Common myeloid progenitor, CD34-positive (primary cell): ENCODE data around the gene ZNF511.

ENCODE experiments used
- CTCF ChIA-PET: fragments of 350-600 bp; sonication (Branson Sonifier 250); formaldehyde crosslinking; loops from one replicate; lab custom pipeline; 2021; ENCODE audit warnings: antibody characterized with exemption; lab: Charles Lee
- POLR2A ChIA-PET: fragments of 350-600 bp; sonication (Branson Sonifier 250); formaldehyde crosslinking; loops from one replicate; lab custom pipeline; 2021; ENCODE audit warnings: antibody characterized with exemption; lab: Charles Lee
- DNase-seq, 3 donors: peaks; one replicate each; pipeline versions ENCODE4 v3.0.0 to v3.0.0-alpha.2; 2013
- H3K27ac ChIP-seq, 2 experiments: 1 replicate in 1 of 2; 2 replicates in 1 of 2; pipeline ENCODE4 v1.7.0; 2013; ENCODE audit warnings: inconsistent platforms in 2 of 2, low read length in 2 of 2, mild to moderate bottlenecking in 2 of 2, low read depth in 1 of 2, moderate library complexity in 1 of 2; ENCODE audit not compliant: severe bottlenecking in 2 of 2, insufficient read depth in 1 of 2, poor library complexity in 1 of 2
- H3K27me3 ChIP-seq, 5 experiments: replicated peaks in 2 of 5; 1 replicate in 3 of 5; 2 replicates in 2 of 5; pipeline versions ENCODE4 v1.6.1 to v1.7.0; 2013; ENCODE audit warnings: low read length in 4 of 5, mild to moderate bottlenecking in 2 of 5, moderate library complexity in 2 of 5, inconsistent platforms in 1 of 5; ENCODE audit not compliant: insufficient read depth in 5 of 5, control insufficient read depth in 4 of 5
- H3K36me3 ChIP-seq, 4 experiments: 1 replicate in 2 of 4; 2 replicates in 2 of 4; pipeline versions ENCODE4 v1.6.1 to v1.7.0; 2013; ENCODE audit warnings: low read length in 3 of 4, control low read depth in 1 of 4, mild to moderate bottlenecking in 1 of 4; ENCODE audit not compliant: control insufficient read depth in 4 of 4, insufficient read depth in 4 of 4
- H3K4me1 ChIP-seq, 4 experiments: 1 replicate in 3 of 4; 2 replicates in 1 of 4; pipeline versions ENCODE4 v1.6.1 to v1.7.1; 2013; ENCODE audit warnings: low read length in 3 of 4, mild to moderate bottlenecking in 3 of 4, control low read depth in 1 of 4, inconsistent platforms in 1 of 4, moderate library complexity in 1 of 4; ENCODE audit not compliant: control insufficient read depth in 4 of 4, insufficient read depth in 4 of 4; ENCODE audit errors: control extremely low read depth in 1 of 4
- H3K4me3 ChIP-seq, 7 experiments: 1 replicate in 4 of 7; 2 replicates in 3 of 7; pipeline versions ENCODE4 v1.5.1 to v1.7.0; 2013; ENCODE audit warnings: mild to moderate bottlenecking in 7 of 7, low read length in 6 of 7, moderate library complexity in 6 of 7, inconsistent platforms in 2 of 7, low read depth in 2 of 7, control low read depth in 1 of 7; ENCODE audit not compliant: insufficient read depth in 4 of 7, control insufficient read depth in 1 of 7; ENCODE audit errors: extremely low read depth in 1 of 7
- H3K9me3 ChIP-seq, 5 experiments: 1 replicate in 4 of 5; 2 replicates in 1 of 5; pipeline versions ENCODE4 v1.6.1 to v1.7.1; 2013; ENCODE audit warnings: low read length in 4 of 5, mild to moderate bottlenecking in 2 of 5, inconsistent platforms in 1 of 5, low read depth in 1 of 5, moderate library complexity in 1 of 5; ENCODE audit not compliant: control insufficient read depth in 4 of 5, insufficient read depth in 2 of 5; ENCODE audit errors: control extremely low read depth in 1 of 5
- WGBS: methylation state at CpG from one replicate; pipeline ENCODE4 v1.1.5; 2013; ENCODE audit not compliant: insufficient coverage; 5-methylcytosine and 5-hydroxymethylcytosine counted together

The ZNF511 gene

GRCh38 chr10:133297504-133297903 lies 11.2 kb upstream of the ZNF511 start:
- DNase-seq, result no peak
- peaks cover 19 to 91% (median 74%) of the 10 kb centered on the region in 4 experiments for H3K36me3 ChIP-seq
- POLR2A ChIA-PET, result no interaction called here
- H3K27ac ChIP-seq, result no peak overlapping the region
- peaks cover 0 to 7% (median 1%) of the 10 kb centered on the region in 4 experiments for H3K4me1 ChIP-seq
- no peak overlapping the region for H3K4me3 ChIP-seq
- no peaks in the 10 kb centered on the region for H3K9me3 ChIP-seq
- no peaks in the 10 kb centered on the region for H3K27me3 ChIP-seq
- 99% methylated on average over 7 of the region's 10 CpGs for WGBS
- CTCF ChIA-PET, result interaction anchor here (2.3 kb wide), 1 partner anchor 10 kb away, joined by 12 read pairs; no protein-coding TSS in a partner anchor

- CTCF ChIA-PET, result interaction anchor here (1.0 to 2.3 kb wide), 3 partner anchors 9 to 18 kb away, joined by 3 to 12 read pairs (median 4); no protein-coding TSS in a partner anchor
- POLR2A ChIA-PET, result interaction anchor here (1.1 kb wide), 1 partner anchor 20 kb away, joined by 5 read pairs; no protein-coding TSS in a partner anchor
These were observed 10.2 kb upstream of the ZNF511 start for GRCh38 chr10:133298466-133298865.

GRCh38 chr10:133299224-133299623 lies 9.5 kb upstream of the ZNF511 start:
- no peak for DNase-seq
- over 99% methylated on average over 10 of the region's 10 CpGs for WGBS
- ChIA-PET CTCF (interaction anchor here (1.0 to 2.3 kb wide), 4 partner anchors 8 to 40 kb away, joined by 3 to 12 read pairs (median 4); no protein-coding TSS in a partner anchor), POLR2A (no interaction called here)
- Histone ChIP-seq H3K4me3 (no peak overlapping the region), H3K27me3 (no peaks in the 10 kb centered on the region), H3K27ac (no peak overlapping the region), H3K9me3 (no peaks in the 10 kb centered on the region), H3K36me3 (peaks cover 17 to 79% (median 62%) of the 10 kb centered on the region in 4 experiments), H3K4me1 (no peaks in the 10 kb centered on the region)

More at GRCh38 chr10:133298466-133298865, 10.2 kb upstream of the ZNF511 start:
- Histone ChIP-seq H3K36me3 (peaks cover 19 to 84% (median 69%) of the 10 kb centered on the region in 4 experiments), H3K4me1 (no peaks in the 10 kb centered on the region), H3K4me3 (no peak overlapping the region), H3K27me3 (no peaks in the 10 kb centered on the region), H3K9me3 (no peaks in the 10 kb centered on the region), H3K27ac (no peak overlapping the region)
- WGBS, result 98% methylated on average over 13 of the region's 14 CpGs
- no peak for DNase-seq

GRCh38 chr10:133299738-133300137 lies 9.0 kb upstream of the ZNF511 start:
- no peaks in the 10 kb centered on the region for H3K27me3 ChIP-seq
- H3K4me3 ChIP-seq, result no peak overlapping the region
- CTCF ChIA-PET, result interaction anchor here (1.0 to 2.3 kb wide), 4 partner anchors 8 to 41 kb away, joined by 3 to 12 read pairs (median 4); no protein-coding TSS in a partner anchor
- H3K36me3 ChIP-seq, result peaks cover 17 to 74% (median 57%) of the 10 kb centered on the region in 4 experiments
- DNase-seq, result no peak
- POLR2A ChIA-PET, result no interaction called here
- no peaks in the 10 kb centered on the region for H3K4me1 ChIP-seq
- no peak overlapping the region for H3K27ac ChIP-seq
- H3K9me3 ChIP-seq, result no peaks in the 10 kb centered on the region
- 96% methylated on average over 12 of the region's 14 CpGs for WGBS

GRCh38 chr10:133302230-133302629 lies 6.5 kb upstream of the ZNF511 start:
- CTCF ChIA-PET, result interaction anchor here (1.2 to 2.5 kb wide), 4 partner anchors 8 to 44 kb away, joined by 4 to 14 read pairs (median 7); no protein-coding TSS in a partner anchor
- 96% methylated on average over 11 of the region's 14 CpGs for WGBS

GRCh38 chr10:133303206-133303605 lies 5.5 kb upstream of the ZNF511 start:
- ChIA-PET CTCF (interaction anchor here (0.7 to 2.5 kb wide), 7 partner anchors 9 to 45 kb away, joined by 3 to 14 read pairs (median 4); no protein-coding TSS in a partner anchor), POLR2A (no interaction called here)
- Histone ChIP-seq H3K27ac (no peak overlapping the region), H3K36me3 (peaks cover 16 to 41% (median 30%) of the 10 kb centered on the region in 4 experiments), H3K4me3 (no peak overlapping the region), H3K4me1 (peaks cover 0 to 18% (median 13%) of the 10 kb centered on the region in 4 experiments), H3K9me3 (no peaks in the 10 kb centered on the region), H3K27me3 (no peaks in the 10 kb centered on the region)
- no peak for DNase-seq
- 96% methylated on average over 7 of the region's 10 CpGs for WGBS

More at GRCh38 chr10:133302230-133302629, 6.5 kb upstream of the ZNF511 start:
- Histone ChIP-seq H3K9me3 (no peaks in the 10 kb centered on the region), H3K36me3 (peaks cover 17 to 50% (median 39%) of the 10 kb centered on the region in 4 experiments), H3K4me1 (peaks cover 0 to 10% (median 4%) of the 10 kb centered on the region in 4 experiments), H3K27me3 (no peaks in the 10 kb centered on the region), H3K4me3 (no peak overlapping the region), H3K27ac (no peak overlapping the region)
- no peak for DNase-seq
- POLR2A ChIA-PET, result no interaction called here

GRCh38 chr10:133306097-133306476 lies 2.6 kb upstream of the ZNF511 start:
- 100% methylated on average over 5 of the region's 5 CpGs for WGBS
- Histone ChIP-seq H3K4me3 (no peak overlapping the region), H3K9me3 (no peaks in the 10 kb centered on the region), H3K4me1 (peaks cover 0 to 23% (median 19%) of the 10 kb centered on the region in 4 experiments), H3K27ac (peak overlapping the region in 1 of 2 experiments; percentile 74), H3K27me3 (no peaks in the 10 kb centered on the region), H3K36me3 (peaks cover 3 to 27% (median 19%) of the 10 kb centered on the region in 4 experiments)
- DNase-seq, result no peak
- POLR2A ChIA-PET, result interaction anchor here (0.6 kb wide), 1 partner anchor 77 kb away, joined by 5 read pairs; no protein-coding TSS in a partner anchor
- CTCF ChIA-PET, result interaction anchor here (1.3 to 3.3 kb wide), 3 partner anchors 10 to 30 kb away, joined by 4 to 46 read pairs (median 12); partner anchors contain the start of gene ADAM8
